Umbilical cord (tissue), 2 donors: ENCODE measurements around the gene COX7A2. TPM values are rescaled to one million over a fixed set of nuclear protein-coding genes. Genes with fewer than 3 reads are reported as not detected.

Experiments
- DNase-seq: peaks from one replicate; pipeline ENCODE4 v3.0.0-alpha.2; 2015; ENCODE audit warnings: low spot score
- total RNA-seq: library from RNA; depleted of rRNA; stranded (reverse); fragments of >200 nt; gene quantifications from one replicate; pipeline ENCODE4 v1.2.3, GENCODE V29; 2014; ENCODE audit warnings: low replicate concordance; ENCODE audit not compliant: insufficient read depth

Gene COX7A2
- total RNA-seq, 1 donor from 2014 or later = 50.3 TPM

GRCh38 chr6:75268121-75268987, 24.8 kb upstream of the COX7A2 start:
- no peak for DNase-seq

GRCh38 chr6:75267461-75267860, 23.9 kb upstream of the COX7A2 start:
- DNase-seq = no peak

- peak; percentile 58 for DNase-seq
Observed at GRCh38 chr6:75266716-75267291, 23.2 kb upstream of the COX7A2 start.

- DNase-seq = no peak
Observed at GRCh38 chr6:75263401-75263750, 19.8 kb upstream of the COX7A2 start.

- peak; percentile 17 for DNase-seq
Observed at GRCh38 chr6:75262716-75263400, 19.3 kb upstream of the COX7A2 start.

- no peak for DNase-seq
Observed at GRCh38 chr6:75261299-75261698, 17.7 kb upstream of the COX7A2 start.

- DNase-seq = no peak
Observed at GRCh38 chr6:75257343-75258087, 13.9 kb upstream of the COX7A2 start.

- no peak for DNase-seq
Observed at GRCh38 chr6:75250552-75250951, 7.0 kb upstream of the COX7A2 start.

GRCh38 chr6:75249837-75250236, 6.2 kb upstream of the COX7A2 start:
- DNase-seq = no peak

- DNase-seq = no peak
Observed at GRCh38 chr6:75246386-75246785, 2.8 kb upstream of the COX7A2 start.

- DNase-seq = no peak
Observed at GRCh38 chr6:75244063-75244584, 523 bp upstream of the COX7A2 start.

- no peak for DNase-seq
Observed at GRCh38 chr6:75236630-75237029, 7.0 kb downstream of the COX7A2 start.

- DNase-seq = no peak
Observed at GRCh38 chr6:75235271-75235670, 8.3 kb downstream of the COX7A2 start.

GRCh38 chr6:75234126-75234865, 9.3 kb downstream of the COX7A2 start:
- no peak for DNase-seq

- no peak for DNase-seq
Observed at GRCh38 chr6:75233092-75233615, 10.4 kb downstream of the COX7A2 start.

- peak; percentile 69 for DNase-seq
Observed at GRCh38 chr6:75230484-75231325, 12.9 kb downstream of the COX7A2 start.

GRCh38 chr6:75224303-75224926, 19.2 kb downstream of the COX7A2 start:
- DNase-seq = no peak

- no peak for DNase-seq
Observed at GRCh38 chr6:75223428-75223827, 20.2 kb downstream of the COX7A2 start.

- no peak for DNase-seq
Observed at GRCh38 chr6:75222261-75222660, 21.3 kb downstream of the COX7A2 start.
